BE2C (cell line): ENCODE measurements around the gene UPK2.

ENCODE experiments used
- DNase-seq: peaks from one replicate; pipeline ENCODE4 v3.0.0-alpha.2; 2020
- H3K27me3 ChIP-seq: fragments of 250-450 bp; sonication (Bioruptor Pico); 2 replicates; pipeline ENCODE4 v1.5.1; 2020; ENCODE audit warnings: mild to moderate bottlenecking
- H3K36me3 ChIP-seq: fragments of 250-450 bp; sonication (Bioruptor Pico); 2 replicates; pipeline ENCODE4 v1.5.1; 2020; ENCODE audit warnings: mild to moderate bottlenecking
- H3K4me1 ChIP-seq: fragments of 250-450 bp; sonication (Bioruptor Pico); 2 replicates; pipeline ENCODE4 v1.5.1; 2020
- H3K4me3 ChIP-seq: 2 replicates; pipeline ENCODE4 v1.5.1; 2011; ENCODE audit warnings: low read depth, low read length
- H3K9me3 ChIP-seq: fragments of 250-450 bp; sonication (Bioruptor Pico); 2 replicates; pipeline ENCODE4 v1.5.1; 2020
- CTCF ChIP-seq: IDR thresholded peaks from 2 replicates; pipeline ENCODE4 v1.5.1; 2012; ENCODE audit warnings: mild to moderate bottlenecking, low read depth, low read length

The UPK2 gene

GRCh38 chr11:118909619-118910308, 46.3 kb upstream of the UPK2 start:
- peaks cover 58% of the 10 kb centered on the region for H3K4me1 ChIP-seq
- no peak for TF ChIP-seq CTCF
- no peaks in the 10 kb centered on the region for H3K9me3 ChIP-seq
- H3K36me3 ChIP-seq = peaks cover 16% of the 10 kb centered on the region
- no peak for DNase-seq
- H3K27me3 ChIP-seq = no peaks in the 10 kb centered on the region
- H3K4me3 ChIP-seq = peak overlapping the region; percentile 32

GRCh38 chr11:118910309-118911112, 45.6 kb upstream of the UPK2 start:
- H3K4me3 ChIP-seq = no peak overlapping the region

DNA sequence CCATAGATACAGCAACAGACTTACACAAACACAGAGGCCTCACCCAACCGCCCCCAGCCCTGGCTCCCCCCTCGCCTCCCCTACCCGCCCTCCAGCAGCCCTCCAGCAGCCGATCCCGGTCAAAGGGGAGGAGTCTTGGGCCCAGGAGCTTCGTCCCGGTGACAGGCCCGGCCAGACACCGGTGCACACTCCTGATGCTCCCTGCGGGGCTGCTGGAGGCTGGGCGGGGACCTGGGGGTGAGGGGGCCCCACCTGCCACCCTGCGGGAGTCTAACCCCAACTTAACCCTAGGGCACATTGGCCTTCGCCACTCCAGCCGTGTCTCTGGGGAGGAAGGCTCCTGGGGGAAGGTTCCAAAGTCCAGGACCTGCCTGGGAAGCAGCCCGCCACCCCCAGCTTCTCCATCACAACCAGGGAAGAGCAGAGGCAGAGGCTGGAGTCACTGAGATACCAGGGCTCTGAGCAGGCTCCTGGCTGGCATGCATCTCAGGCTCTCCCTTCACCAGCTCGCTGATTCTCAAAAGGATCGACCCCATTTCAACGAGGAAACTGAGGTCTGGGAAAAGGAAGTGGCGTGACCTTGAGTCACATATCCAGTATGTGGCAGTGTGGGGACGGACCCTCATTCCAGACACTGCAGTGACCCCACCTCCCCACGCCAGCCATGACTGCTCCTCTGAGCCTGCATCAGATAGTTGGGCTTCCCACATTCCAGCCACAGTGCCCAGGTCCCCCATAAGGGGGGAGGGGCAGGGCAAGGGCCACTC, 44.8 kb upstream of the UPK2 start:
- no peak overlapping the region; the same call in 1 of the 2 replicates for H3K4me3 ChIP-seq
- H3K9me3 ChIP-seq = no peaks in the 10 kb centered on the region
- no peaks in the 10 kb centered on the region for H3K27me3 ChIP-seq
- no peak for DNase-seq
- TF ChIP-seq CTCF = no peak
- peaks cover 70% of the 10 kb centered on the region for H3K4me1 ChIP-seq
- peaks cover 13% of the 10 kb centered on the region for H3K36me3 ChIP-seq

More at GRCh38 chr11:118910309-118911112, 45.6 kb upstream of the UPK2 start:
- DNase-seq = no peak
- peaks cover 65% of the 10 kb centered on the region for H3K4me1 ChIP-seq
- H3K36me3 ChIP-seq = peaks cover 16% of the 10 kb centered on the region
- H3K27me3 ChIP-seq = no peaks in the 10 kb centered on the region
- no peaks in the 10 kb centered on the region for H3K9me3 ChIP-seq
- TF ChIP-seq CTCF = no peak

DNA sequence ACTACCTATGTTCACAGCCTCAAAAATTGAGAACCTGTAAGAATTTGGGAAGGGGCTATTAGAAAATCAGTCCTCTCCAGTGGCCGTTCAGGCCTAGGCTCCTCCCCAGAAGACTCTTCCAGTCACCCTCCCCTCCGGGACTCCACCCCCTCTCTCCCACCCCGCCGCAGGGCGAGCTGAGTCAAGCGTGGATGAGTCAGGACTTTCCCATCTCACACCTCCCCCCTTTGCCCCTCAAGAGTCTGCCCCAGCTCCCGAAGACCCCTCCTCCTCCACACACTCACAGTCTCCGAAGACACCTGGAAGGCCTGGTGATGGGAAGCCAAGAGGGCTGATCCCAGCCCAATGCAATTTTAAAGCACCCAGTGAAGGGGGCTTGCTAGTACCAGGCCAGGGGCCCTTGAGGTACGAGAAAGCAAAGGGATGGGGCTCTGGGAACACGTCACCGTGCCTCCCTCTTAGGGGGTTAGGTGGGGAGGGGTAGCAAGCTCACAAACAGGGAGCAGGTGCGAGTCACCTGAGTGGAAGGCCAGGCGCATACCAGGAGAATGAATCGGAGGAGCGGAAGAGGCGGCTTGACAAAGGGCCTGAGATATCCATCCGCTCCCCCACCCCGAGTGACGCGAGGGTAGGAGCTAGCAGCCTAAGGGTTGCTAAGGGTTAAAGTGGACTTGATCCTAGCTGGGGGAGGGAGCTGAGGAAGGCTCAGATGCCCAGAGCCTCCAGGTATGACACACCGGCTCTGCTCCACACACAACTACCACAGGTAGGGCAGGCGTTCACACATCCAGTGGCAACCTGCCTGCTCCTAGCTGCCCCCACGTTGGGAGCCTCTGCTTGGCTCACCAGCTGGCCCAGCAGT, 44.0 kb upstream of the UPK2 start:
- peak; percentile 83 for DNase-seq
- Histone ChIP-seq H3K36me3 (peaks cover 6% of the 10 kb centered on the region), H3K4me3 (no peak overlapping the region; the same call in 1 of the 2 replicates), H3K9me3 (no peaks in the 10 kb centered on the region), H3K27me3 (no peaks in the 10 kb centered on the region), H3K4me1 (peaks cover 77% of the 10 kb centered on the region)
- no peak for TF ChIP-seq CTCF

DNA sequence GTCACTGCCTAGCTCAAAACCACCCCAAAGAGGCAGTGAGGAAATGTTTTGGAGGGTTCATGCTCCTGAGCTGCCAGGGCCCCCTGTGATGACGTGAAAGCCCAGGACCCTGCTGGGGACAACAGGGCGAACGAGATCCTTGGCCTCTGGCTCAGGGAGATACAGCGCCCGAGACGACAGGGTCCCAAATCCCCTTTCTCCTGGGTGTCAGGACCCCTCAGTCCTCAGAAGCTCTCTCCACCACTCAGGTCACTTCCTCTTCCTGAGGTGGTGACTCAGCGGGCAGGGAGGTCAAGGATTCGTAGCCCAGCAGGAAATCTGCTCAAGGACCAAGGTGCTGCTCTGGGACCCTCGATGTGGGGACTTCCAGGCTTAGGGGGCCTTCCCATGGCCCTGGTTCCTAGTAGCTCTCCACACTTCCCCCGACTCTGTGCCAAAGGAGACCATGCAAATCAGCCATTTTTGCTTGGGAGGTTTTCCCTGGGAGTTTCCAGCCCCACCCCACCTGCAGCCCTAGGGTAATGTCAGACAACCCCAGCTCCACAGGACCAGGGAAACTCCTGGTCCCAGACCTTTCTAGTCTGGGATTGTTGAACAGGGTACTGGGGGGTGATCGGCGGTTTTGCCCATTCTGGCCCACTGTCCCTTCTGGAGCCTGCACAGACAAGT, 43.2 kb upstream of the UPK2 start:
- no peak for TF ChIP-seq CTCF
- Histone ChIP-seq H3K36me3 (peaks cover 2% of the 10 kb centered on the region; the same call in 1 of the 2 replicates), H3K9me3 (no peaks in the 10 kb centered on the region), H3K4me1 (peaks cover 77% of the 10 kb centered on the region), H3K27me3 (no peaks in the 10 kb centered on the region), H3K4me3 (no peak overlapping the region)
- DNase-seq = no peak
